ENCODE measurements around the gene RPS21. TPM values are rescaled to one million over a fixed set of nuclear protein-coding genes. Genes with fewer than 3 reads are reported as not detected.

The RPS21 gene
- 893 and 1,301 TPM in 2 replicates for total RNA-seq

DNA sequence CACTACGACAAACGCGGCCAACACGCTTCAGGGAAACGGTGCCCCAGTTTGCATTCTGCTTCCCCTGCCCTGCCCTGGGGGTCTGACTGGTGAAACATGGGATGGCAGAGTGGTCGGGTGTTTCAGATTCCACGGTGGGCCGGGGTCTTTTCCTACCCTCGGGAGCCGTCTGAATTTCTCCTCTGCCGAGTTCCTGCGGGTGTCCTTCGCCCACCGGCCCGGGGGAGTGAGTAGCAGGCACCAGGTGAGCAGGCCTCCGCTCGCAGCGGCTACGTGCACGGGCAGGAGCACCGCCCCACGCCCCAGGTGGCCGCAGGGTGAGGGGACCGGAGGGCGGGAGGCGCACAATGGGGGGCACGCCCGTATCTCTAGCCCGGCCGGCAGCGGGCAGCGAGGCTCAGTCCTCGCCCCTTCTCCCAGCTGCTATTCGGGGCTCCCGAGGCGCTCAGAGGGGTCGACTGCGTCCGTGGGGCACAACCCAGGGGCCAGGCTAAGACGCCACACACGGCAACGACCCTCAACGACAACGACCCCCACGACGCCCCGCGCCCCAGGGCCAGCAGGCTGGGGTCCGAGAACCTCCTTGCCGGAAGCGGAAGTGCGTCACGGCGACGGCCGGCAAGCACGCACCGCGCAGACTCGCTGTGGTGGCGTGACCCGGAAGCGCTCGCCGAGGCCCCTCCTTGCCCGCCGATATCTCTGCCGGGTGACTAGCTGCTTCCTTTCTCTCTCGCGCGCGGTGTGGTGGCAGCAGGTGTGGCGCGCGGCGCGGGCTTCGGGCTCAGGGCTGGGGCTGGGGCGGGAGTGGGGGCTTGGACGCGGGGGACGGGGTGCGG, at the start of gene RPS21:
TSS of gene RPS21 (plus strand) at position 721 of the 836 bp plus-strand sequence. CDS start 236 bp downstream, outside the sequence.

GRCh38 chr20:62367136-62367632, 19.7 kb upstream of the RPS21 start, which contains the start of gene LAMA5:
LAMA5 (minus strand) TSS chr20:62367312; CDS start chr20:62367245, 67 bp downstream.

GRCh38 chr20:62407221-62407992, 20.5 kb downstream of the RPS21 start, which contains the start of gene CABLES2:
CABLES2 (minus strand) TSS chr20:62407285; CDS start chr20:62407276, 9 bp downstream.

DNA sequence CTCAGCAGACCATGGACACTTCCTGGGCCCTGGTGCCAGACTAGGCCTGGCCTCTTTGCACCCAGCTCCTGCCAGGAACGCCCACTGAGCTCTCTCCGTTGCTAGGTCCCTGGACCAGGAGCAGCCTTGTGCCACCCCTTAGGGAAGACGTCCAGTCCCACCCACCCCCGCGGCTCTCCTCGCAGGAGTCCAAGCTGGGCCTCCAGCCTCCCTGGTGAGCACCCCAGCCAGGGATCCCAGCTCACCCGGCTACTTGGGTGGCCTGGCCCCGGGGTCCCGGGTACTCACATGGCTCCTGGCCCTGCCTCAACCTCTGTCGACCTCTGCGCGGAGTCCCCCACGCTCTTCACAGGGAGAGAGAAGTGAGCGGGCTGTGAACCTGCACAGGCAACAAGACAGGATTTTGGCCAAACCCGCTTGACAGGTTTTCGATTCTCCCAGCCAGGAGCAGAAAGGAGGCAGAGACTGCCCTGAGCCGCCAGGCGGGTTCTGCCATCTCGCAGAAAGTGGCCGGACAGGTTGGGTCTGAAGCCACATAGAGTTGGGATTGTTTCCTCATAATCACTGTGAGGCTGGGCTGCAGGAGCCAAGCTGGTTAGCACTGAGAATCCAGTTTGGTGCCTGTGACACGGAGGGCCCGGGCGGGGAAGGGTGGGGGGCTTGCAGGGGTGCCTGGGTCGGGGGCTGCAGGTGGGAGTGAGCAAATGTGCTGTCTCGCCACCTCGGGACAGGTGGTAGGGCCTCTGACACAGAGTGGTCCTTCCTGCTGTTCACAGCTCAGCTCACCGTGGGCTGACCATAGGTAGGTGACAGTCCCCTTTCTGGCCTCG, 40.5 kb downstream of the RPS21 start, which contains the start of gene RBBP8NL:
TSS of gene RBBP8NL (minus strand) at position 368 of the 830 bp plus-strand sequence. CDS start 7,892 bp downstream, outside the sequence.

Other genes starting within 250 kb of the RPS21 start
- 714 and 749 TPM in 2 replicates for gene PSMA7, start 243.7 kb upstream of the RPS21 start, total RNA-seq
- gene SS18L1, start 243.3 kb upstream of the RPS21 start, total RNA-seq: 6.7 and 8.8 TPM in 2 replicates
- gene MTG2, start 204.1 kb upstream of the RPS21 start, total RNA-seq: 19.3 and 25.0 TPM in 2 replicates
- gene HRH3, start 166.8 kb upstream of the RPS21 start, total RNA-seq: not detected in 2 replicates
- gene OSBPL2, start 148.6 kb upstream of the RPS21 start, total RNA-seq: 16.2 and 20.5 TPM in 2 replicates
- 149 and 150 TPM in 2 replicates for gene ADRM1, start 84.1 kb upstream of the RPS21 start, total RNA-seq
- gene LAMA5, start 19.8 kb upstream of the RPS21 start, total RNA-seq: 59.3 and 68.2 TPM in 2 replicates
- gene CABLES2, start 20.2 kb downstream of the RPS21 start, total RNA-seq: 0.97 and 1.2 TPM in 2 replicates
- gene RBBP8NL, start 40.4 kb downstream of the RPS21 start, total RNA-seq: not detected in 2 replicates
- gene GATA5, start 88.9 kb downstream of the RPS21 start, total RNA-seq: not detected in 2 replicates